ENCODE measurements around the gene RBMS3. TPM values are rescaled to one million over a fixed set of nuclear protein-coding genes. Genes with fewer than 3 reads are reported as not detected.

Gene RBMS3
- total RNA-seq, 1 donor: 2.1 TPM

- no peaks in the 10 kb centered on the region for H3K4me1 ChIP-seq (ENCODE audit: insufficient read depth, low read length)
- H3K9me3 ChIP-seq (ENCODE audit: low read depth, low read length): no peaks in the 10 kb centered on the region
- no peak overlapping the region for H3K4me3 ChIP-seq (ENCODE audit: low read length)
- no peaks in the 10 kb centered on the region for H3K27me3 ChIP-seq (ENCODE audit: insufficient read depth, low read length)
These were observed 276.3 kb downstream of the RBMS3 start for GRCh38 chr3:29557186-29557585.

- H3K9me3 ChIP-seq (ENCODE audit: low read depth, low read length): no peaks in the 10 kb centered on the region
- H3K4me1 ChIP-seq (ENCODE audit: insufficient read depth, low read length): no peaks in the 10 kb centered on the region
- no peaks in the 10 kb centered on the region for H3K27me3 ChIP-seq (ENCODE audit: insufficient read depth, low read length)
- H3K4me3 ChIP-seq (ENCODE audit: low read length): no peak overlapping the region
These were observed 277.0 kb downstream of the RBMS3 start for GRCh38 chr3:29557825-29558224.

GRCh38 chr3:29559741-29560465 is 279.0 kb downstream of the RBMS3 start:
- Histone ChIP-seq H3K4me3 (ENCODE audit: low read length) (no peak overlapping the region), H3K27me3 (ENCODE audit: insufficient read depth, low read length) (no peaks in the 10 kb centered on the region), H3K9me3 (ENCODE audit: low read depth, low read length) (no peaks in the 10 kb centered on the region), H3K4me1 (ENCODE audit: insufficient read depth, low read length) (no peaks in the 10 kb centered on the region)

GRCh38 chr3:29561651-29562149 is 280.8 kb downstream of the RBMS3 start:
- Histone ChIP-seq H3K27me3 (ENCODE audit: insufficient read depth, low read length) (no peaks in the 10 kb centered on the region), H3K4me3 (ENCODE audit: low read length) (no peak overlapping the region), H3K9me3 (ENCODE audit: low read depth, low read length) (no peaks in the 10 kb centered on the region), H3K4me1 (ENCODE audit: insufficient read depth, low read length) (no peaks in the 10 kb centered on the region)

- H3K9me3 ChIP-seq (ENCODE audit: low read depth, low read length): no peaks in the 10 kb centered on the region
- no peak overlapping the region for H3K4me3 ChIP-seq (ENCODE audit: low read length)
- H3K27me3 ChIP-seq (ENCODE audit: insufficient read depth, low read length): no peaks in the 10 kb centered on the region
- H3K4me1 ChIP-seq (ENCODE audit: insufficient read depth, low read length): no peaks in the 10 kb centered on the region
These were observed 284.4 kb downstream of the RBMS3 start for GRCh38 chr3:29565236-29565635.

- H3K4me3 ChIP-seq (ENCODE audit: low read length): no peak overlapping the region
- no peaks in the 10 kb centered on the region for H3K27me3 ChIP-seq (ENCODE audit: insufficient read depth, low read length)
- H3K4me1 ChIP-seq (ENCODE audit: insufficient read depth, low read length): no peaks in the 10 kb centered on the region
These were observed 286.6 kb downstream of the RBMS3 start for GRCh38 chr3:29567501-29567900.

GRCh38 chr3:29568355-29568754 is 287.5 kb downstream of the RBMS3 start:
- Histone ChIP-seq H3K4me3 (ENCODE audit: low read length) (no peak overlapping the region), H3K27me3 (ENCODE audit: insufficient read depth, low read length) (no peaks in the 10 kb centered on the region), H3K4me1 (ENCODE audit: insufficient read depth, low read length) (no peaks in the 10 kb centered on the region), H3K9me3 (ENCODE audit: low read depth, low read length) (no peaks in the 10 kb centered on the region)

More at GRCh38 chr3:29567501-29567900, 286.6 kb downstream of the RBMS3 start:
- H3K9me3 ChIP-seq (ENCODE audit: low read depth, low read length): no peaks in the 10 kb centered on the region

GRCh38 chr3:29576181-29576580 is 295.3 kb downstream of the RBMS3 start:
- Histone ChIP-seq H3K9me3 (ENCODE audit: low read depth, low read length) (no peaks in the 10 kb centered on the region), H3K27me3 (ENCODE audit: insufficient read depth, low read length) (no peaks in the 10 kb centered on the region)

GRCh38 chr3:29576675-29577074 is 295.8 kb downstream of the RBMS3 start:
- Histone ChIP-seq H3K9me3 (ENCODE audit: low read depth, low read length) (no peaks in the 10 kb centered on the region), H3K27me3 (ENCODE audit: insufficient read depth, low read length) (no peaks in the 10 kb centered on the region), H3K4me3 (ENCODE audit: low read length) (no peak overlapping the region), H3K4me1 (ENCODE audit: insufficient read depth, low read length) (no peaks in the 10 kb centered on the region)

More at GRCh38 chr3:29576181-29576580, 295.3 kb downstream of the RBMS3 start:
- Histone ChIP-seq H3K4me1 (ENCODE audit: insufficient read depth, low read length) (no peaks in the 10 kb centered on the region), H3K4me3 (ENCODE audit: low read length) (no peak overlapping the region)

- Histone ChIP-seq H3K9me3 (ENCODE audit: low read depth, low read length) (no peaks in the 10 kb centered on the region), H3K4me1 (ENCODE audit: insufficient read depth, low read length) (no peaks in the 10 kb centered on the region), H3K4me3 (ENCODE audit: low read length) (no peak overlapping the region), H3K27me3 (ENCODE audit: insufficient read depth, low read length) (no peaks in the 10 kb centered on the region)
These were observed 296.4 kb downstream of the RBMS3 start for GRCh38 chr3:29577250-29577649.

GRCh38 chr3:29581311-29581710 is 300.4 kb downstream of the RBMS3 start:
- H3K9me3 ChIP-seq (ENCODE audit: low read depth, low read length): no peaks in the 10 kb centered on the region
- no peaks in the 10 kb centered on the region for H3K27me3 ChIP-seq (ENCODE audit: insufficient read depth, low read length)
- H3K4me3 ChIP-seq (ENCODE audit: low read length): no peak overlapping the region
- no peaks in the 10 kb centered on the region for H3K4me1 ChIP-seq (ENCODE audit: insufficient read depth, low read length)

- Histone ChIP-seq H3K27me3 (ENCODE audit: insufficient read depth, low read length) (no peaks in the 10 kb centered on the region), H3K9me3 (ENCODE audit: low read depth, low read length) (no peaks in the 10 kb centered on the region), H3K4me3 (ENCODE audit: low read length) (no peak overlapping the region), H3K4me1 (ENCODE audit: insufficient read depth, low read length) (no peaks in the 10 kb centered on the region)
These were observed 301.4 kb downstream of the RBMS3 start for GRCh38 chr3:29582273-29582672.

GRCh38 chr3:29583861-29584260 is 303.0 kb downstream of the RBMS3 start:
- no peak overlapping the region for H3K4me3 ChIP-seq (ENCODE audit: low read length)
- H3K9me3 ChIP-seq (ENCODE audit: low read depth, low read length): no peaks in the 10 kb centered on the region
- no peaks in the 10 kb centered on the region for H3K27me3 ChIP-seq (ENCODE audit: insufficient read depth, low read length)
- no peaks in the 10 kb centered on the region for H3K4me1 ChIP-seq (ENCODE audit: insufficient read depth, low read length)

- H3K4me3 ChIP-seq (ENCODE audit: low read length): no peak overlapping the region
- no peaks in the 10 kb centered on the region for H3K9me3 ChIP-seq (ENCODE audit: low read depth, low read length)
- H3K4me1 ChIP-seq (ENCODE audit: insufficient read depth, low read length): no peaks in the 10 kb centered on the region
- H3K27me3 ChIP-seq (ENCODE audit: insufficient read depth, low read length): no peaks in the 10 kb centered on the region
These were observed 304.5 kb downstream of the RBMS3 start for GRCh38 chr3:29585368-29585767.

- Histone ChIP-seq H3K9me3 (ENCODE audit: low read depth, low read length) (no peaks in the 10 kb centered on the region), H3K4me3 (ENCODE audit: low read length) (no peak overlapping the region), H3K27me3 (ENCODE audit: insufficient read depth, low read length) (no peaks in the 10 kb centered on the region), H3K4me1 (ENCODE audit: insufficient read depth, low read length) (no peaks in the 10 kb centered on the region)
These were observed 306.5 kb downstream of the RBMS3 start for GRCh38 chr3:29587340-29587739.

- no peak overlapping the region for H3K4me3 ChIP-seq (ENCODE audit: low read length)
- H3K9me3 ChIP-seq (ENCODE audit: low read depth, low read length): no peaks in the 10 kb centered on the region
- H3K4me1 ChIP-seq (ENCODE audit: insufficient read depth, low read length): no peaks in the 10 kb centered on the region
- H3K27me3 ChIP-seq (ENCODE audit: insufficient read depth, low read length): no peaks in the 10 kb centered on the region
These were observed 309.1 kb downstream of the RBMS3 start for GRCh38 chr3:29590012-29590411.
